ENCODE measurements around the gene GDI1. TPM values are rescaled to one million over a fixed set of nuclear protein-coding genes. Genes with fewer than 3 reads are reported as not detected.
A peak's percentile ranks its signal among the peaks of the same experiment; 100 is the strongest.

GDI1 gene
- total and polyA plus RNA-seq, 9 of the 15 experiments (the other 6 are each of a cell fraction or from before 2014, with no cell fraction given) = 0.97 to 82.6 (median 37.5) TPM

GRCh38 chrX:154401045-154401799 lies 35.7 kb upstream of the GDI1 start:
- in situ Hi-C loops (cut with MboI) = loop anchor here (10.0 kb wide), 1 partner anchor 134 kb away; no protein-coding TSS in a partner anchor
- whole genome bisulfite sequencing (ENCODE audit: insufficient coverage, low coverage, missing lambda C conversion rate) = 32% methylated on average over 4 of the region's 6 CpGs
- BruUV-seq (replicated peaks) = no TSS peak
- Histone ChIP-seq H3K9me3 (replicated peaks; ENCODE audit: control insufficient read depth, insufficient read depth, low read depth, low read length) (no peaks in the 10 kb centered on the region; the same call in 1 of the 2 replicates), H3K9me1 (ENCODE audit: control insufficient read depth, insufficient read depth, low read length) (no peaks in the 10 kb centered on the region), H3K4me3 (no peak overlapping the region; the same call in 1 of the 2 replicates), H3K9ac (ENCODE audit: insufficient read depth in 1 of 2, low read depth in 2 of 2, low read length in 2 of 2) (peak overlapping the region in 1 of 2 experiments; percentile 16; a peak in 1 of 4 replicates), H3K4me1 (replicated peaks in 1 of 2; ENCODE audit: control insufficient read depth in 2 of 2, insufficient read depth in 2 of 2, low read length in 2 of 2) (peaks cover 5 to 22% of the 10 kb centered on the region in 2 experiments; a peak in 3 of 5 replicates), H4K20me1 (replicated peaks; ENCODE audit: control insufficient read depth, insufficient read depth, low read length) (peaks cover 13% of the 10 kb centered on the region), H3K27me3 (ENCODE audit: control insufficient read depth in 2 of 2, insufficient read depth in 2 of 2, low read length in 2 of 2) (no peaks in the 10 kb centered on the region), H3K27ac (ENCODE audit: extremely low read depth, low read depth, low read length) (peak overlapping the region; percentile 48; the same call in 2 of the 3 replicates), H2AFZ (ENCODE audit: low read depth, low read length) (no peak overlapping the region), H3K36me3 (ENCODE audit: control insufficient read depth, insufficient read depth, low read length) (peaks cover 35% of the 10 kb centered on the region), H3K4me2 (ENCODE audit: insufficient read depth, low read length) (peak overlapping the region; percentile 20), H3K79me2 (ENCODE audit: control insufficient read depth, insufficient read depth, low read length) (peaks cover 42% of the 10 kb centered on the region)
- POLR2A ChIA-PET = interaction anchor here (0.6 to 6.0 kb wide), 18 partner anchors 9 to 317 kb away, joined by 3 to 85 read pairs (median 4); partner anchors contain the start of genes ATP6AP1, DNASE1L1, EMD and FAM3A
- intact Hi-C loops (cut with micrococcal nuclease) = no loop called here
- DNase-seq (ENCODE audit: extremely low read depth in 1 of 4, low spot score in 3 of 4) = peak in 1 of 4 experiments; percentile 67
- ATAC-seq = peak; percentile 55
- CTCF ChIA-PET (ENCODE audit: low intra/inter-chr PET ratio) = interaction anchor here (3.3 kb wide), 1 partner anchor 133 kb away, joined by 17 read pairs; no protein-coding TSS in a partner anchor
- peak; percentile 84 for FAIRE-seq
- TF ChIP-seq ZBED1 (IDR thresholded peaks at IDR 0.05) (peak; percentile 91), PTBP1 (IDR thresholded peaks at IDR 0.05; ENCODE audit: low read depth, low read length) (no peak; the same call in 1 of the 2 replicates), HDGF (IDR thresholded peaks at IDR 0.05) (no peak), MED1 (CRISPR knock-in tag; IDR thresholded peaks at IDR 0.05; ENCODE audit: borderline replicate concordance) (no peak), POLR2AphosphoS2 (IDR thresholded peaks at IDR 0.05; ENCODE audit: low read length) (peak; percentile 99), ZNF165 (CRISPR knock-in tag; IDR thresholded peaks at IDR 0.05; ENCODE audit: borderline replicate concordance) (no peak), TFAP4 (CRISPR knock-in tag; IDR thresholded peaks at IDR 0.05; ENCODE audit: borderline replicate concordance) (peak; percentile 58), GATAD2B (IDR thresholded peaks at IDR 0.05; ENCODE audit: borderline replicate concordance) (no peak), JUNB (CRISPR knock-in tag; conservative IDR thresholded peaks at IDR 0.05) (no peak), BDP1 (IDR thresholded peaks at IDR 0.05; ENCODE audit: insufficient read depth, insufficient read length) (no peak), MEF2D (tag; conservative IDR thresholded peaks at IDR 0.05; ENCODE audit: low read depth) (no peak), HNRNPK (IDR thresholded peaks at IDR 0.05; ENCODE audit: low read depth, low read length, poor library complexity, severe bottlenecking) (no peak), SAP30 (IDR thresholded peaks at IDR 0.05; ENCODE audit: borderline replicate concordance, insufficient read depth, low read depth, low read length, poor library complexity, severe bottlenecking) (no peak), SP1 (CRISPR knock-in tag; IDR thresholded peaks at IDR 0.05) (peak; percentile 64; the same call in 1 of the 2 replicates)
- TF ChIP-seq, protein P1, sequence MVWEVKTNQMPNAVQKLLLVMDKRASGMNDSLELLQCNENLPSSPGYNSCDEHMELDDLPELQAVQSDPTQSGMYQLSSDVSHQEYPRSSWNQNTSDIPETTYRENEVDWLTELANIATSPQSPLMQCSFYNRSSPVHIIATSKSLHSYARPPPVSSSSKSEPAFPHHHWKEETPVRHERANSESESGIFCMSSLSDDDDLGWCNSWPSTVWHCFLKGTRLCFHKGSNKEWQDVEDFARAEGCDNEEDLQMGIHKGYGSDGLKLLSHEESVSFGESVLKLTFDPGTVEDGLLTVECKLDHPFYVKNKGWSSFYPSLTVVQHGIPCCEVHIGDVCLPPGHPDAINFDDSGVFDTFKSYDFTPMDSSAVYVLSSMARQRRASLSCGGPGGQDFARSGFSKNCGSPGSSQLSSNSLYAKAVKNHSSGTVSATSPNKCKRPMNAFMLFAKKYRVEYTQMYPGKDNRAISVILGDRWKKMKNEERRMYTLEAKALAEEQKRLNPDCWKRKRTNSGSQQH (CRISPR knock-in tag; IDR thresholded peaks at IDR 0.05) = peak; percentile 92
- TF ChIP-seq, protein P2, sequence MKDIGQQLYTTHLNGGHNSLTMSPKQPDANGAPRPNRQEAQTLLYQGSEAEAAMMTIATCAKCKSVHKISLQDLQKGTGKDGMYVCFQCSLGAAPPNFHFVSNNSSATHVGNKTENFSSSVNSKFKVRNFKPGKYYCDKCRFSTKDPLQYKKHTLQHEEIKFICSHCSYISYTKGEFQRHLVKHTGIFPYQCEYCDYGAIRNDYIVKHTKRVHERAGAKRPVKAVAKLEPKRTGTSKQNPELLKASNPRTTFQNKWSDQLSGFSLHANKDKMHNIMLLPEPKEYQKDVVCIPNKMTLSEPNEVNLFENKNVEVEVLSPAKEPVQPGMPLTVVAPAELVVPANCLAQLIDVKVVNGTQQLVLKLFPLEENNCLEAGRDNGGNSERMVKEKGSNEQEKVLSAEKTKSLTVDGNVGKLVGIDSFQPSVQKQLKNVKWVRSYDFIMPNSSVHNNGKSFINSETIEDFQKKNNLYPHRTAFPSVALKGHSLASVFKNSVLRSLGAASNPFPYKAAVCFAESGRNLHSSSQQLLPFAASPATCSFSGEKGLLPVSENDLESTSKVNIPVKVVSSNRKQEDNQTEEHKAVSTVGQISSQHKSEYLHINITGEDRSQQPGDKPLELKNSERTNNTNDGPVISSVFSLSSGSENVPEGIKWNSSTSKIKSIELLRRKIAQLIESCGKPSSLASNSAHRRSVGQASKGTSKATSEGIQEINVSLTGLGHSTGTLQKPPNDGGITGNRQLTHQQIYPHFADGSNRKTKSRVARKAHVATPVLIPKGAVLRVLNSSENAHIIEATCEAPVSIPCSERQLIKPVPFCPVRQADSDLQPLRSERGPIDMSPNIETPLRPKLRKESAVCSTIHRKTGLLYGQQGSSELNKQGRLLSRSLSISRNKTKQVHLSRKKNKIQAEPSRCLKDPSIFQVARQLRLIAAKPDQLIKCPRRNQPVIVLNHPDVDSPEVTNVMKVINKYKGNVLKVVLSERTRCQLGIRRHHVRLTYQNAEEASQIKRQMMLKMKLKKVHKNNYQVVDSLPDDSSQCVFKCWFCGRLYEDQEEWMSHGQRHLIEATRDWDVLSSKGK (CRISPR knock-in tag; IDR thresholded peaks at IDR 0.05) = no peak
